HTERT RPE-1 (cell line): Measurements from ENCODE around the gene STPG3.
"Not testable (repeated sequence)": the region's sequence is repeated elsewhere in the genome, so short reads cannot be mapped to it uniquely, and the experiment has no call there.

Experiments used
- in situ Hi-C: fragments of 300-500 bp; cut with MboI; formaldehyde crosslinking; loops from 4 replicates; pipeline ENCODE4 v1.14.3; 2020; ENCODE audit warnings: low sequenced_read_pairs

The STPG3 gene

DNA sequence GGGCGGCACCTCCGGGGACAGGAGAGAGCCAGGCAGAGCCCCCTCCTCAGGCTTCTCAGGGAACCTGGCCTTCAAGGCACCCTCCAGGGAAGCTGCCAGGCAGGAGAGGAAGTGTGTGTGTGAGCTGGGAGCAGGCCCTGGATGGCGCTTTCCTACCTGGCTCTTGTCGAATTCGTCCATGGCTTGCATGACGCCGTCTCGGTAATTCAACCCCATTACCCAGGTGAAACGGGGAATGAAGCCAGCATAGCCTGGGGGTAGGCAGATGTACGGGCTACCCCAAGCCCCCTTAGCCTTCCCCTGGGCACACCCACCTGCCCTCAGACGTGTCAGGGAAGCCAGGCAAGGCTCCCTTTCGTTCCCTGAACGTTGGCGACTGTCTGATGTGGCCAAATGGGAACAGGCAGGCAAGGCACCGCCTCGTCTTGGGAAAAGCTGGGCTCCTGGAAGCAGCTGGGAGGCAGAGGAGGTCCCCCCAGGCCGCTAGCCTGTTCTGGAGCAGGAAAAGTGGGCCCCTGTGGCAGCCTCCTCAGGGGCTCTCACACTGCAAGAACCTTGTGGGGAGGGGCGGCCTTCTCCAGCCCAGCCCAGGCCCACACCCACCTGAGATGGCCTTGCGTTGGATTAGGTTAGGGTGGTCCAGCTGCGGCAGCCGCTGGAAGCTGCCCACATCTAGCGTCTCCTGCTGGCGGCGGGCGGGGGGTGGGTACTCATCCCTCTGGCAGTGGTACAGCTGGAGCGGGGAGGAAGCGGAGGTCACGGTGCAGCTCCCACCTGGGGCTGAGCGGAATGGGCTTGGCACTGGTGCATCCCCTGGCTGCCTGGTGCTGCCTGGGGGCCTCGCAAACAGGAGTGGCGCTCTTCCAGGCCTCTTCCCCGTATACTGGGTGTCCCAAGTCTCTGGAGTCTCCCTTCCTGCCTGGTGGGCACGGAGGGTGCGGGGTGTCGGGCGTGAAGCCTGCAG, 6.3 kb upstream of the STPG3 start:
- in situ Hi-C loops = no loop called here

DNA sequence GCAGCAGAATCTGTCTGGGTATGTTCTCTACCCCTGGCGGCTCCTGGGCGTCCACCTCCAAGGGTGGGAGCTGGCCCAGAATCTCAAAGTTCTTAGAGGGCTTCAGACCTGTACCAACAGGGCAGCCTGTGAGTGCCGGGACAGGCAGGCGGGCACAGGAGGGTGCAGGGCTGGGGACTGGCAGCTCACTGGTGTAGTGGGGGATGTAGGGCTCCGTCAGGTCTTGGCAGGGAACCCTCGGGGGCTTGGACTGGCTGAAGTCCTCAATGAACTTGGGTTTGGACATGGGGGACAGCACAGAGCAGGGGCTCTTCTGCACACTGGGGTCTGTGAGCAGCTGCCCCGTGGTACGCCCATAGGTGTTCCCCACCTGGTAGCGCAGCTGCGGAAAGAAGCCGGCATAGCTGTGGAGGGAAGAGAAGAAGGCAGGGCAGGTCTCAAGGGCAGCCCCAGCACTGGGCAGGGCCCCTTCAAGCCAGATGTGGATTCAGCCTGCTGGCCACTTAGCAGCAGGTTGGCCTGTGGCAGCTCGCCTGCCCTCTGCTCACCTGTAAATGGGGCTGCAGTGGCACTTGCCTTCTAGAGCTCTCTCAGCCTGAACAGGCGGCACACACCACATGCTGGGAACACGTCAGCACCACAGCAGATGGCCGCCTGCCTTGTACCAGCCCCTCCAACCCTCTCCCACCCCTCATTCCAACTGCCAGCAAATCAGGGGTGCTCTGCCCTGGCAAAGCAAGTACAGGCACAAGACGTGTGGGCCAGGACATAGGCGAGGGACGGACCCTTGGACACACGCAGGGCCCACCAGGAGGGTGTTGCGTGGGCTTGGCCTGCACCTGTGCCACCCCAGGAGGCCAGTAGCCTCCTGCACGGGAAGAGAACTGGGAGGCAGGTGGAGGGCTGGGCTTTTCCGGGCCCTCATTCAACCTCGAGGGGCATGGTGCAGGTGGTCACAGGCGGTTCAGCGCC, 5.3 kb upstream of the STPG3 start:
- in situ Hi-C loops = no loop called here

DNA sequence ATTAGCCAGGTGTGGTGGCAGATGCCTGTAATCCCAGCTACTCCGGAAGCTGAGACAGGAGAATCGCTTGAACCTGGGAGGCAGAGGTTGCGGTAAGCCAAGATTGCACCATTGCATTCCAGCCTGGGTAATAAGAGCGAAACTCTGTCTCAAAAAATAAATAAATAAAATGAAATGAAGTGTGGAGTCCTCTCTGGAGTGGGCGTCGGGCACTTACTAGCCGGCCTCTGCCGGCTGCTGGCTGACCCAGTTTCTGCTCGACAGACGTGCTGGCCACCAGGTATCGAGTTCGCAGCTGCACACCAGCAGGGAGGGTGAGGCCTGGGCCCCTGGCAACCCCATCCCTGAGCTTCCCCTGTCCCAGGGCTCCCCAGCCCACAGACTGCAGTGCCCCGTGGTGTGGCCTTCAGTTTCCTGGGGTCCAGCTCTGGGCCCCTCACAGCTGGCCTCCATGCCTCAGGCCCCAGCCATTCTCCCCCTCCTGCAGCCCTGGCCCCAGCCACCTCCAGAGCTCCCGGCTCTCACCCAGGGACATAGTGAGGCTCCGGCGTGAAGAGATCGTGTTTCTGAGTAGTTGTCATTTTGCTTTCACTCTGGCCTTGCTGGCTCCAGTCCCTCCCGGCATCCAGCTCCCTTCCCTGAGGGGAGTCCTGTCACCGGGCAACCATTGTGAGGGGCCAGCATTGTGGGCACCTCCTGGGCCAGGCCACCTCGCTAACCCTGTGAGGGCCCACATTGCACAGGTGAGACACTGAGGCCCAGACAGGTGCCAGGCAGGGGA, 3.8 kb upstream of the STPG3 start:
- in situ Hi-C loops = no loop called here

DNA sequence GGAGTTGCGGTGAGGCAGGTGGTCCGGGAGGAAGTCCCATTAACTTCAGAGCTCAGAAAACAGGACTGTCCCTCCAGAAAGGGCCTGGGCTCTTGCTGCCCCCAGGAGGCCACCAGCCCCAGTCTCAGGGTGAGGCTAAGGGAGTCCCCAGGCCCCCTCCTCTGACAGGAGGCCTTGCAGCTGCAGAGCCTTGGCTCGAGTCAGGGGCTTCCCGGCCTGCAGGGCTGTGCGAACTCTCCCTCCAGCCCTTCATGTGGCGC, 3.2 kb upstream of the STPG3 start:
- in situ Hi-C loops = no loop called here

DNA sequence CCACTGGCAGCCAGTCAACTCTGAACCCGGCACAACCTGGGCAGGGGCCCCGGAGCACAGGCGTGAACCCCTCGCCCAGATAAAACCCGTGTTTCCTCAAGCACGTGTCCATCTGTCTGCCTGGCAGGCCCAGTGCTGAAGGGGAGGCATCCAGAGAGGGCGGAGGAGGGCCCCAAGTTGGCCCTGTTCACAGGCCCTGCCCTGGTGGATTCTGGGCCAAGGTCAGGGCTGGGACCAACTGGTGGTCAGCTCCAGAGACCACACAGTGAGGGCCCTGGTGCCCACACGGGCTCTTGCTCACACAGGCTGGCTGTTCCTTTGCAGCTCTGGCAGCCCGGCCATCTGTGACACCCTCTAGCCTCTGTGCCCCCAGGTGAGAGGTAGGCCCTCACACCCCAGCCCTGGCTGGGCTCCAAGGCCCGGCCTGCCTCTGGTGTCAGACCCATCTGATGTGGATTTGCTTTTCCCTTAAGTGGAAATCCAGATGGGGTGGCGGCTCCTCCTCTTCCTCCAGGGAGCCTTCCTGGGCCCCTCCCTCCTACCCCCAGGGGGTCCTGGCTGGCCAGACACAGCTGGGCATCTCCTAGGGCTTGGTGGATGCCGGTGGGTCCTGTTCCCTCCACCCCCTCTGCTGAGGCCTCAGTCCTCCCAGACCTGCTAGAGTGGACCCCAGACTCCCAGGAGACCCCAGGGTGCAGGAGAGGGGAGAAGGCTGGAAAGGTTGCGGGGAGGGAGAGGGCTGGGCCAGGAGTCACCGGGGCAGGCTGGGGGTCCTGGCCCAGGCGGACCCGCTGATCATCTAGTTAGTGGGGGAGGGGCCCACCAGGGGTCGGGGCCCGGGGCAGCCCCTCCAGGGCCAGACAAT, 525 bp upstream of the STPG3 start:
- in situ Hi-C loops = no loop called here

DNA sequence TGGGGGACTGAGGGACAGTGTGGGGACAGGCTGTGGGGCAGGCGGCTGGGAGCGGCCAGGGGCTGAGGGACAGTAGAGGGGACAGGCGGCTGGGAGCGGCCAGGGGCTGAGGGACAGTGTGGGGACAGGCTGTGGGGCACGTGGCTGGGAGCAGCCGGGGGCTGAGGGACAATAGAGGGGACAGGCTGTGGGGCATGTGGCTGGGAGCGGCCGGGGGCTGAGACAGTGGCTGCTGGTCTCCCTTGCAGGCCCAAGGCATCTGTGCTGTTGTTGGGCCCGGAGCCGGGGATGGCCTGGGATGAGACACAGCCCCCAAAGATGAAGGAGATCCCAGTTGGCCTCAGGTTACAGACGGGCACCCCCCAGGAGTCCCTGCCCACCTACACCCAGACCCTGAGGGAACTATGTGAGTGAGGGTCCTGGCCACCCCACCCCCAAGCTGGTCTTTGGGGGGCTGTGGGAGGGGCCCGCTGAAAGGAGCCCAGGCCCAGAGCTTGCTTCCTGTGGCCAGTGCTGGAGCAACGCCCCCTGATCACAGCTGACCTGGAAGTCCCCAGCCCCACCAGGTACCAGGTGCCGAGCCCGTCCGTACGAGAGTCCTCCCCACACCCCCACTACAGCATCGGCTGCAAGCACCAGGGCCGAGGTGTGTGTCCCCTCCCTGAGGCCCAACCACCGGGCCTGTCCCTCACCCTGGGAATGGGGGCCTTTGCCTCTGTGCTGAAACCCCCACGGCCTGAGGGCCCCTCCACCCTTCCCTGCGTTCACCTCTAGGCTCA, 593 bp downstream of the STPG3 start:
- in situ Hi-C loops = no loop called here

DNA sequence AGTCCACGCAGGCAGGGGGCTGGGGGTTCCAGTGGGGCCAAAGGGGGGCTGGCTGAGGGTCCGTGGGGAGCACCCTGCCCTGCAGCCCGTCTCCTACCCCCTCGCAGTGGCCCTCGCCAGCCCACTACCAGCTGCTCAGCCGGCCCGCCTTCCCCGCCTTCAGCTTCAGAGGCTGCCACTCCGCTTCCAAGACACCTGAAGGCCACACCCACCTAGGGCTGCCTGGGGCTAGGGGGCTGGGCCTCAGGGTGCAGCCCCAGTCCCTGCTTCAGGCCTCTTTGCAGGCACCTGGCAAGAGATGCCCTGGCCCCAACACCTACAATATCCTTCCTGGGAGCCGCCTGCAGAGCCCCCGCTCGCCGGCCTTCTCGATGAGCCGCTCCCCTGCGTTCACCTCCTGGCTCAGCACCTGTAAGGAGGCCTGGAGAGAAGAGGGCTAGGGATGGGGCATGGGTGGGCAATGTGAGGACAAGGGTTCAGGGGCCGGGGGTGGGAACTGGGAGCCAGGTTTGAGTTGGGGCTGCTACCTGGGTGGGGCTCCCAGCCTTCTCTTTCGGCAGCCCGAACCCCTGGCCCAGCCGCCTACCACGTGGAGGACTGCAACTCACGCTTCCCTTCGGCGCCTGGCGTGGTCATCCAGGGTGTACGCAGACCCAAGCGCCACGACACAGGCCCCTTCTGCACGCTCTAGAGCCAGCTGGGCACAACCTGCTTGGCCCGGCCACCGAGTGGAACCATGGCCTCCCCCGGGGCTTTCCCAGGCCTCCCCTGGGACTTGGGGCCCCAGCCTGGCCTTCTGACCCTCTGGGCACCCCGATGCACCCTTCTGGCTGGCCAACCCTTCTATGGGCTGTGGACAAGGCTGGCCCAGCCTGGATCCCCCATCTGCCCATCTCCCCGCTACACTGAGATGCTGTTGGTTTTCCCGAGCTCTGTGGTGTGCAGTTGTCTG, 1.7 kb downstream of the STPG3 start:
- in situ Hi-C loops = no loop called here

DNA sequence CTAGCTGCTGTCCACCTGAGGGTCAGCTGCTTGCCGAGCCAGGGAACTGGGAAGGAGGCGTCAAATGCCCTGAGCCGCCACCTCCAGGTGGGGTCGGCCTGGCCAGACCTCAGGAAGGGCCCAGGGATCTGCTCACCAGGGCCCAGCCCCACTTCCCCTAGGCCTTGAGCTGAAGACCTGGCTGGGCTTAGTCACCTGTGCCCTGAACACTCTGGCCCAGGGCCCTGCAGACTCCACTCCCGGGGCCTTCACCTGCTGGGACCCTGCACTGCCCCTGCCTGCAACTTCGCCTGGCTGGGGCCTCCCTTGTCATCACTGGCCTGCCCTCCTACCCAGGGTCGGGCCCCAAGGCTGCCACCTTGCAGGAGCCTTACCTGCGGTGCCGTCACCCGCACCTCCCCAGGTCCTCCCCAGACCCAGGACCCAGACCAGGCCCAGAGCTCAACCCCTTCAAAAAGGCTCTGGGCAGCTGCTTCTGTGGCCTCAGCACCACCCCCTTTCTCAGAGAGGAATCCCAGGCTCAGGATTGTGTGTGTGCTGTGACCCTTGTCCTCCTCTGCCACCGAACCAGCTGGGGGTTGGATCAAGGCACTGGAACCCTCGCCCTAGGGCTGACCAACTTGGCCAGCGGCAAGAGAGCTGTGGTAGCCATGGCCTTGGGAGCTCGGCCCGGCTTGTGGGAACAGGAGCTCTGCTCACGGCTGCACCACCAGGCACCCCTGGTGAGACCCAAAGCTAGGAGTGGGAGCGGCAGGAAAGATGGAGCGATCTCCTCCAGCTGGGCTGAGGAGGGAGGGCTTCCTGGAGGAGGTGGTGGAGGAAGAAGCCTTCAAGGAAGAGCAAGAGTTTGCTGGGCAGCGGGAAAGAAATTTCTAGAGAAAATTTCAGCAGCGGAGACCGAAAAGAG, 2.9 kb downstream of the STPG3 start:
- in situ Hi-C loops = no loop called here

DNA sequence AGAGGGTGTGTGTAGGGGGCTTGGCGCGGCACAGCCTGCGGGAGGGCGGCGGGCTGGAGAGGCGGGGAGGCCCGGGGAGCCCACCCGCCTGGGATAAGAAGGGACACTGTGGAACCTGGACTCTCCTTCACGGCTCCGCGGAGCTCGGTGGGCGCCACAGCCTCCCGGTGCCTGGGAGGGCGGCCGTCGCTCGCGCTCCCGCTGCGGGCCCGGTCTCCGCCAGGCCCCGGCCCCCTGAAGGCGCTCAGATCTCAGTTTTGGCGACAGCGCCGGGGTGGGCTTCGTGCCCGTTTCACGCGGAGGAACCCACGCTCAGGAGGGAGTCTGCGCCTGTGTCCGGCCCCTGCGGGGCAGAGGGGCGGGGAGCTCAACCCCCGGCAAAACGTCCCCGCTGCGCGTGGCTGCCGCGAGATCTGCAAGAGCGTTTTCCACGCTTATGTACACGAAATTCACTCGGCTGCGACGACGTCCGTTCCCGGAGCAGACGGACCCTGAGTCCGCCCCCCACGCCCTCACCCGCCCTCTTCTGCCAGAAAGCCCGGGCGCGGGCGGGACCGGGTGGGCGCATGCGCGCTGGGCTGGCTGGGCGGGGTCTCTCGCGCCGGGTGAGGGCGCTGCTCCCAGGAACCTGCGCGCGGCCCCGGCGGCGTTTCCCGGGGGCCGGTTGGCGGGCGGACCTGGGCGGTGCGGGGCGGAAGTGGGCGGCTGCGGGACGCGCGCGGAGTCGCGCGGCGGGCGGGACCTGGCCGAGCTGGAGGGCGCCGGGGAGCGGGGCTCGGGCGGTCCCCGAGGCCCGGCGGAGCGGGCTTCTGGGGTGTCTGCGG, 3.8 kb downstream of the STPG3 start, which contains the start of gene NELFB:
Gene NELFB (plus strand): TSS at position 704 of the 824 bp plus-strand sequence.
- in situ Hi-C loops = no loop called here

DNA sequence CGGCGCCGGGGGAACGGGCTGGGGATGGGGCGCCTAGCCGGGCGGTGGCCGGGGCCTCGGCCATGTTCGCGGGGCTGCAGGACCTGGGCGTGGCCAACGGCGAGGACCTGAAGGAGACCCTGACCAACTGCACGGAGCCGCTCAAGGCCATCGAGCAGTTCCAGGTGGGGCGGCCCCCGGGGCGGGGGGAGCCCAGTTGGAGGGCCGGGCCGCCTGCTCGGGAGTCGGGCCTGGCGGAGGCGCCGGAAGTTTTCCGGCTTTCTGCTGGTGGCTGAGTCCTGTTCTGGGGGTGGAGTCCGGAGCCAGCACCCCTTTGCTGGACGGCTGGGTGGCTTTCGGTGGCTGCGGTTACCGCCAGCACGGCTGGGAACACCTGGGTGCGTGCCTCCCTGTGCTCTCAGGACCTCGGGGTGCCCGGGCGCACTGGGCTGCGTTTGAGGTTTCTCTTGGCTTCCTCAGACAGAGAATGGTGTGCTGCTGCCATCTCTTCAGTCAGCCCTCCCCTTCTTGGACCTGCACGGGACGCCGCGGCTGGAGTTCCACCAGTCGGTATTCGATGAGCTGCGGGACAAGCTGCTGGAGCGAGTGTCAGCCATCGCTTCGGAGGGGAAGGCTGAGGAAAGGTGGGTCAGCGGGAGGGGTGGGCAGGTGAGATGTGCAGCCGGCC, 4.5 kb downstream of the STPG3 start:
- in situ Hi-C loops = no loop called here

DNA sequence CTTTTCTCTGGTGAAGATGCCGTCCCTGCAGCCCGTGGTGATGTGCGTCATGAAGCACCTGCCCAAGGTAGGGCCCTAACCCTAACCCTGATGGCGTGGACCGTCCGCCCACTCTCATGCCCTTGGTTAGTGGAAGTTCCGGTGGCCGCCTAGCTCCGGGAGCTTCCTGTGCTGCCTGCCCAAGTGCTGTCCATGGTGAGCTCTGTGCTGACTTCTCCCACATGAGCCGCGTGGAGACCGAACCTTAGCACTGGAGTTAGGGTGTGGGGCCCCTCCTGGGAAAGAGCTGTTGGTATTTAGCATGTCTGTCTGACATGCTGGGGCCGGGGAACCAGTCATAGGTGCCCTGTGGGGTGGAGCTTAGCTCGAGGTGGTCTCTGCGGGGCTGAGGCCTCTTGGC, 5.3 kb downstream of the STPG3 start:
- in situ Hi-C loops = no loop called here

DNA sequence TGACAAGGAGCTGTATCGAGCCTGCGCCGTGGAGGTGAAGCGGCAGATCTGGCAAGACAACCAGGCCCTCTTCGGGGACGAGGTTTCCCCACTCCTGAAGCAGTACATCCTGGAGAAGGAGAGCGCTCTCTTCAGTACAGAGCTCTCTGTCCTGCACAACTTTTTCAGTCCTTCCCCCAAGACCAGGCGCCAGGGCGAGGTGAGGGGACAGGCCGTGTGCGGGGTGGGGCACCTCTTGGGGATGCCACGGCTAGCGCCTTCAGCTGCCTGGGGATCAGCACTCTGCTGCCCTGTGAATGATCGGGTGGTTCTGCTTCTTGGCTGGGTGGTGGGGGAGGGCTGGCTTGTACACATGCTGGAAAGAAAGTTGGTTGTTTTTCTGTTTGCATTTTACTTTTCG, 5.8 kb downstream of the STPG3 start:
- in situ Hi-C loops = no loop called here

DNA sequence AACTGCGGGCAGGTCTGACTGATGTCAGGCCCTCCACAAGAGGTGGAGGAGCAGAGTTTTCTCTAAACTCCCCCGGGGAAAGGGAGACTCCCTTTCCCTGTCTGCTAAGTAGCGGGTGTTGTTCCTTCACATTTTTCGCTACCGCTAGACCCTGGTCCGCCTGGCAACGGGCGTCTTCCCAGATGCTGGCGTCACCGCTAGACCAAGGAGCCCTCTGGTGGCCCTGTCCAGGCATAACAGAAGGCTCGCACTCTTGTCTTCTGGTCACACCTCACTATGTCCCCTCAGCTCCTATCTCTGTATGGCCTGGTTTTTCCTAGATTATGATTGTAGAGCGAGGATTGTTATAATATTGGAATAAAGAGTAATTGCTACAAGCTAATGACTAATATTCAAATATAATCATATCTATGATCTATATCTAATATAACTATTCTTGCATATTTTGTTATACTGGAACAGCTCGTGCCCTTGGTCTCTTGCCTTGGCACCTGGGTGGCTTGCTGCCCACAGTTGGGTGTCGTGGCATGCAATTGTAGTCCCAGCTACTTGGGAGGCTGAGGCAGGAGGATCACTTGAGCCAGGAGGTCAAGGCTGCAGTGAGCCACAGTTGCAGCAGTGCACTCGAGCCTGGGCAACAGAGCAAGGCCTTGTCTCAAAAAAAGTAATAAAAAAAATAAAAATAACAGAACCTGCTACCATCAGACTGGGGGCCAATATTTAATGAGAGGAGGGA, 11.3 kb downstream of the STPG3 start:
- in situ Hi-C loops = not testable (repeated sequence)

DNA sequence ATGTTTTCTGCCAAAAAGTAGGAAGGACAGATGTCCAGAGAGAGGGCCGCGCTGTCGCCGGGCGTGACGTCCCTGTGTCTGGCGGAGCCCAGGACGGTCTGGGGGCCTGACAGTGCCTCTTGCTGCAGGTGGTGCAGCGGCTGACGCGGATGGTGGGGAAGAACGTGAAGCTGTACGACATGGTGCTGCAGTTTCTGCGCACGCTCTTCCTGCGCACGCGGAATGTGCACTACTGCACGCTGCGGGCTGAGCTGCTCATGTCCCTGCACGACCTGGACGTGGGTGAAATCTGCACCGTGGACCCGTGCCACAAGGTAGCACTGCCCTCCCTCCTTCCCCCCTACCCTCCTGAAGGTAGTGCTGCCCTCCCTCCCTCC, 11.8 kb downstream of the STPG3 start:
- in situ Hi-C loops = no loop called here

DNA sequence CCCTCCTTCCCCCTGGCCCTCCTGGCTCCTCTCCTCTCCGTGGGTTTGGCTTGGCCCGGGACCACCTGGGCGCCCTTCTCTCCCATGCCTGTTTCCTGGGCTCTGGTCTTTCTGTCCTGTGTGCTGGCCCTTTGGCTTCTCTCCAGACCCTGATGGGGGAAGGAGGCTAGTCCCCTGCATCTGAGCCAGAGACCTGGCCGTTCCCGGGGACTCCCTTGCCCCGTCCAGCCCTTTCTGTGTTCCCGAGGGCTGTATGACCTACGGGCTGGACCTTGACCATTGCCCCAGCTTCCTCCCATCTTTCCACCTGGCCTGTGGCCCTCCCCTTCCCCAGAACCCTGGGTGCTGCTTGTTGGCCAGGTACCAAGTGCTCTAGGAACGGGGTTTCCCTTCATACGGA, 12.4 kb downstream of the STPG3 start:
- in situ Hi-C loops = no loop called here
